HEK293 (cell line): ENCODE results near the gene PXYLP1.

Source experiments
- CTCF ChIP-seq: fragments of 450-650 bp; formaldehyde crosslinking; IDR thresholded peaks from 2 replicates; pipeline ENCODE4 v1.5.1; 2016; ENCODE audit warnings: missing biosample characterization, missing genetic modification characterization
- TCF7L2 ChIP-seq: IDR thresholded peaks from 2 replicates; pipeline ENCODE4 v1.6.1; 2011; ENCODE audit warnings: low read depth, mild to moderate bottlenecking, inconsistent platforms, low read length, moderate library complexity, borderline replicate concordance
- ZNF23 ChIP-seq: fragments of 450-650 bp; formaldehyde crosslinking; IDR thresholded peaks from 2 replicates; pipeline ENCODE4 v1.5.1; 2016; ENCODE audit warnings: missing biosample characterization, missing genetic modification characterization, borderline replicate concordance
- ZNF629 ChIP-seq: fragments of 450-650 bp; formaldehyde crosslinking; IDR thresholded peaks from 2 replicates; pipeline ENCODE4 v1.5.1; 2017; ENCODE audit warnings: missing biosample characterization, missing genetic modification characterization
- ZNF654 ChIP-seq: fragments of 450-650 bp; formaldehyde crosslinking; IDR thresholded peaks from 2 replicates; pipeline ENCODE4 v1.5.1; 2016; ENCODE audit warnings: low read depth, missing biosample characterization, missing genetic modification characterization

GRCh38 chr3:141183606-141184005 lies 48.0 kb upstream of the PXYLP1 start:
- no peak for TF ChIP-seq ZNF23 (tag by site-specific recombination)
- no peak for TF ChIP-seq CTCF (tag by site-specific recombination)
- TF ChIP-seq ZNF654 (tag by site-specific recombination): no peak
- TF ChIP-seq TCF7L2: no peak
- no peak for TF ChIP-seq ZNF629 (tag by site-specific recombination)
